Activated naive CD8-positive, alpha-beta T cell (primary cell): ENCODE data around the gene RETN.

Experiments
- H3K27ac Mint-ChIP-seq: one replicate; pipeline ENCODE4 v1.8.0; 2021; ENCODE audit warnings: mixed read lengths
- H3K27me3 Mint-ChIP-seq: one replicate; pipeline ENCODE4 v1.8.0; 2021; ENCODE audit warnings: mixed read lengths
- H3K36me3 Mint-ChIP-seq: one replicate; pipeline ENCODE4 v1.8.0; 2021; ENCODE audit warnings: mixed read lengths
- H3K4me1 Mint-ChIP-seq: one replicate; pipeline ENCODE4 v1.8.0; 2021; ENCODE audit warnings: low read depth, mixed read lengths
- H3K4me3 Mint-ChIP-seq: one replicate; pipeline ENCODE4 v1.8.0; 2021; ENCODE audit warnings: mild to moderate bottlenecking, mixed read lengths
- H3K9me3 Mint-ChIP-seq: one replicate; pipeline ENCODE4 v1.8.0; 2021; ENCODE audit warnings: low read depth, mixed read lengths

Gene RETN, protein sequence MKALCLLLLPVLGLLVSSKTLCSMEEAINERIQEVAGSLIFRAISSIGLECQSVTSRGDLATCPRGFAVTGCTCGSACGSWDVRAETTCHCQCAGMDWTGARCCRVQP

DNA sequence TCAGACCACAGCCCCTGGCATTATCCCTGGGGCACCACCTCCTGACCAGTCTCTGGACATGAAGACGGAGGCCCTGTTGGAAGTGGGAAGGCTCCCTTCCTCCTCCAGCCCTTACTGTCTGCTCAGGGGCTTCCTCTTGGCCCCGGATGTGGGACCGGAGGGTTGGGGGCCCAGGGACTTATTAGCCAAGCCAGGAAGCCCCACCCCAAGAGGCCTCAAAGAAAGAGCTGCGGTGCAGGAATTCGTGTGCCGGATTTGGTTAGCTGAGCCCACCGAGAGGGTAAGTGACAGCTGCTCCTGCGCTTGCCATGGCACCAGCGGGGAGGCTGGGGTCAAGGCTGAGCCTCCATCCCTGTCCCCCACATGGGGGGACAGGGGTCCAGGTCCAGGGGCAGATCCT lies at the start of gene RETN:
Gene RETN, plus strand, starts transcription at position 208 of the 400 bp plus-strand sequence. CDS start 278 bp downstream, outside the sequence.
- Mint-ChIP-seq H3K27ac (peak within 1 kb of the TSS; percentile 43), H3K27me3 (peaks cover 13% of the 10 kb centered on the region), H3K4me1 (peaks cover 14% of the 10 kb centered on the region), H3K36me3 (no peaks in the 10 kb centered on the region), H3K9me3 (no peaks in the 10 kb centered on the region), H3K4me3 (peak within 1 kb of the TSS; percentile 65)

DNA sequence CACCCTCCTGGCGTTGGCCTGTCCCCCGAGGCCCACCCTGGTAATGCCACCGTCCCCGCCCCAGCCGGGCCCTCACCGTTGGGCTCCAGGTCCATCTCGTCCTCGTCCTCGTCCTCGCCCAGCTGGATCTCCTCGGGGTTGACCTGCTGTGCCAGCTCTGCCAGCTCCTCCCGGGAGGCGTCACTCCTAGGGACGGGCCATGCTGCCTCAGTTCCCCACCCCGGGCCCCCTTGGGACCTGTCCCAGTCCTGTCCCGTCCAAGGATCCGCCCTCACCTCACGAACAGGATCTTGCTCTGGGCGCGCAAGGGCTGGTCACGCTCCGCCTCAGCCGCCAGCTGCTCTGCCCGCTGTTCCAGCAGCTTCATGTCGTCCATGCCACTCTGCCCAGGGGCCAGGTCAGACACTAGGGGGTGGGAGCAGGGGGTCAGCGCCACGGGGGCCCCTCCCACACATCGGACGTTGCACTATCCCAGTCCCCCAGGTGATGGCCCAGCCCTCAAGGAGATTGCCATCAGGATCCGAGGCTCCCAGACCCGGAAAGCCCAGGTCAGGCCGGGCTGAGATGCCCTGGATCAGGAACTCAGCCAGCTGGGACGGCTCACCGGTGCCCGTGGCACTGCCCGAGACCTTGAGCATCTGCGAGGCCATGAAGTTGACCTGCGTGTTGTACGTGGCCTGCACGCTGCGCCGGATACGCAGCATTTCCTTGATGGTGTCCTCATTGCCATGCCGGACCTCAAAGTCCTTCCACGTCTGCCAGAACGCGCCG lies 49.0 kb upstream of the RETN start:
- H3K36me3 Mint-ChIP-seq: peaks cover 3% of the 10 kb centered on the region

DNA sequence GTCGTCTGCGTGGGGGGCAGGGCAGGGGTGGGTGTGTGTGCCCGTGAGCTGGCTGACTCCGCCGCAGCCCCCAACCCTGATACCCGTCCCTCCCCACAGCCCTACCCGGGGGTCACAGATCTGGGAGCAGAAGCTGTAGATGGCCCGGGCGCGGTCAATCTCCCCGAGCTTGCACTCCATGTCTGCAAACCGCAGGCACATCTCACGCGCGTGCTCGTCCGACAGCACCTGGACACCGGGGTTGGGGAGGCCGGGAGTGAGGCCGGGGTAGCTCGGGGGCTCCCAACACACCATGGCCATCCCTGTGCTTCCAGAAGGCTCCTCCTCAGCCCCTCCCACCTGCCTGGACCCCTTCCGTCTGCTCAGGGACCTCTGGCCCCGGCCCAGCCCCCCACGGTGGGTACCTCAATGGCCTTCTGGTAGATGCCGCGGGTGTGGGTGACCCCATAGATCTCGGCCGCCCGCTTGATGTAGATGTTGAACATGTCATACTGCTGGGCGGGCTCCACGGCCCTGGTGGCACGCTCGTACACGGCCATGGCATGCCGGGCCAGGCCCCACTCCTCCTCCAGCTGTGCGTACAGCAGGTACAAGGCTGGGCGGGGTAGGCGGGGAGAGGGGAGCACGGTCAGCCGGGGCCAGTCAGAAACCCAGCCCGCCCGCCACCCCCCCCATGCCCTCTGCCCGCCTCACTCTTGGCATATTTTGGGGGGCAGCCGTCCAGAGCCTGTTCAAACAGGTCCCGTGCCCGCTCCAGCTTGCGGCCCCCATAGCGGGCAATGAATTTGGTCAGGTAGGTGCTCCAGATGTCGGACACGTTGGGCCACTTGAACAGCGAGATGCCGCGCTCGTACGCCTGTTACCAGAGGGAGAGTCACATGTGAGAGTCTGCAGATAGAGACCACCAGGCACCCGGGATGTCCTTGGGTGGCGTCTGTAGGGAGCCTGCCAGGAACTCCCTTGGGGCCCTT lies 48.1 kb upstream of the RETN start:
- no peaks in the 10 kb centered on the region for H3K4me1 Mint-ChIP-seq
- H3K4me3 Mint-ChIP-seq: no peak overlapping the region
- peaks cover 3% of the 10 kb centered on the region for H3K36me3 Mint-ChIP-seq
- H3K27me3 Mint-ChIP-seq: no peaks in the 10 kb centered on the region
- H3K9me3 Mint-ChIP-seq: no peaks in the 10 kb centered on the region
- no peak overlapping the region for H3K27ac Mint-ChIP-seq

More for the DNA sequence above, 49.0 kb upstream of the RETN start:
- Mint-ChIP-seq H3K4me1 (no peaks in the 10 kb centered on the region), H3K27me3 (no peaks in the 10 kb centered on the region), H3K4me3 (no peak overlapping the region), H3K27ac (no peak overlapping the region), H3K9me3 (no peaks in the 10 kb centered on the region)

DNA sequence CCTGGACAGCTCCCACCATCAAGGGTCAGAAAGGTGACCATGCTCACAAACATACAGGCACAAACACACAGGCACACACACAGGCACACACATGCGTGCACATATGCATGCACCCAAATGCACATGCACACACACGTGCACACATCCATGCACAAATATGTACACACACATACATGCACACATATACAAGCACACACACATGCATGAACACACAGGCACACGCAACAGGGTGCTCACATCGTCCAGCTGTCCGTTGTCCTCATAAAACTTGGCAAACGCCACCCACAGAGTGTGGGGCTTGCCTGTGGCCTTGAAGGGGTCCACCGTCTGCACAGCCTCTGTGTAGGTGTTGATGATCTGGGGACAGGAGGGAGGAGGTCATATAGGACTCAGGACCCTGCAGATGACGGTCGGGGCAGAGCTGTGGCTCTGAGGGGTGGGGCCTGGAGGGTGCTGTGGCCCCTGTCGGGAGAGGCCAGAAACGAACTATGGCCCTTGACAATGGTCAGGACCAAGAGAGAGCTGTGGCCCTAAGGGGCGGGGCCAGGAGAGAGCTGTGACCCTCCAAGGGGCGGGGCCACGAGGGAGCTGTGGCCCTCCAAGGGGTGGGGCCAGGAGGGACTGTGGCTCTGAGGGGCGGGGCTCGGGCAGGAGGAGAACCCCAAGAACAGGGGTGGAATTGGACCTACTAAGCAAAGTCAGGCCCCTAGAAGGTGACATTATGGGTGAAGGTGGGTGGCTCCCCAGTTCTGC lies 45.7 kb upstream of the RETN start:
- H3K4me3 Mint-ChIP-seq: no peak overlapping the region
- H3K4me1 Mint-ChIP-seq: peaks cover 8% of the 10 kb centered on the region
- H3K36me3 Mint-ChIP-seq: peaks cover 5% of the 10 kb centered on the region
- H3K9me3 Mint-ChIP-seq: no peaks in the 10 kb centered on the region
- no peaks in the 10 kb centered on the region for H3K27me3 Mint-ChIP-seq
- no peak overlapping the region for H3K27ac Mint-ChIP-seq

DNA sequence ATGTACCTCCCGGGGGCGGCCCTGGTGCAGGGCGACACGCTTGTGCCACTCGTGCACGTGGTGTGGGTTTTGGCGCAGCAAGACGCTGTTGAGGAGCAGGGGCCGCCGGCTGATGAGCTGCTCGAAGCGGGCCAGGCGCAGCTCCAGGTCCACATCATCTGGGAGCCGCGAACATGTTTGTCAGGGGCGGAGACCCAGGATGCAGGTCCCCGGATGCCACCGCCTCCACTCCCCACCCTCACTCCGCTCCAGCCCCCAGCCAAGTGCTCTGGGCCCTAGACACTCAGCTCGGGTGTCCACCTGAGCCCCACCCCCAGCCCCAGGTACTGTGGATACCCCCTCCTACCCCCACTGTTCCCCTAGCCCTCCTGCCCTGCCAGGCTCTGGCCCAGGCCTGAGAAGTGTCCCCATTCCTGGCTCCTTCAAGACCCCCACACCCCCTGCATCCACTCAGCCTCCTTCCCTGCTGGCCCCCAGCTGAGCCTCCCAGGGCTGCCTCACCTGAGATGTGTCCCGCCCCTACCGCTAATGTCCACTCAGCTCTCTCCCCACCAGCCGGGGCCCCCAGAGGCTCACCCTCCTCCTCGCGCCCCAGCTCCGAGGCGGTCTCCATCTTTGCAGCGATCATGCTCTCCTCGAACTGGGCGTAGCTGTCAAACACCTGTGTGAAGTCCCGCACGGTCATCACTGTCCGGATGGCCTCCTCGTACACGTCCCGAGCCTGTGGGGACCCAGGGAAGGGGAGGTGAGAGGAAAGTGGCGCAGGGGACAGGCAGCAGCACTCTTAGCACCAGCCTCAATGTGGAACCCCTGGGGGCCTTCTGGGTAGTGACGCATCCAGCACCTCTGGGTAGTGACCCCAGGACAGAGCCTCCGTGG lies 44.9 kb upstream of the RETN start:
- no peak overlapping the region for H3K4me3 Mint-ChIP-seq
- peaks cover 2% of the 10 kb centered on the region for H3K36me3 Mint-ChIP-seq
- no peaks in the 10 kb centered on the region for H3K9me3 Mint-ChIP-seq
- H3K4me1 Mint-ChIP-seq: peaks cover 17% of the 10 kb centered on the region
- no peak overlapping the region for H3K27ac Mint-ChIP-seq
- H3K27me3 Mint-ChIP-seq: no peaks in the 10 kb centered on the region

DNA sequence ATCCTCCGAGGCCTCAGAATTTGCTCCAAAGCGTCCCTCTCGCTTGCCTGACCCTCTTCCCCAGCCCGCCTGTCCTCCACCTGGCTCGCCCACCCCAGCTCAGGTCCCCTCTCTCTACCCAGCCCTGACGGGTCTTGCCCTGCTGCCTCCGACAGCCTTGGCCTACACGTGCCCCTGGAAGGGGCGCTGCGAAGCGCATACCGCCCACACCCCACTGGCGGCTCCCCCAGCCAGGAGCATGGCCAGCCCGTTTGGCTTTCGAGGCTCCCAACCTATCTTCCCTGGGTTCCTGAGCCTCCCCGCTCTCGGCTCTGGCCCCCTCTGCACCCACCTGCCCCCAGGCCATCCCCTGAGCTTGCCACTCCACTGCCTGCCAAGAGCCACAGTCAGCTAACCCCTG lies 44.0 kb upstream of the RETN start:
- Mint-ChIP-seq H3K36me3 (peaks cover 2% of the 10 kb centered on the region), H3K4me3 (no peak overlapping the region), H3K9me3 (no peaks in the 10 kb centered on the region), H3K27ac (no peak overlapping the region), H3K4me1 (peaks cover 25% of the 10 kb centered on the region), H3K27me3 (no peaks in the 10 kb centered on the region)

DNA sequence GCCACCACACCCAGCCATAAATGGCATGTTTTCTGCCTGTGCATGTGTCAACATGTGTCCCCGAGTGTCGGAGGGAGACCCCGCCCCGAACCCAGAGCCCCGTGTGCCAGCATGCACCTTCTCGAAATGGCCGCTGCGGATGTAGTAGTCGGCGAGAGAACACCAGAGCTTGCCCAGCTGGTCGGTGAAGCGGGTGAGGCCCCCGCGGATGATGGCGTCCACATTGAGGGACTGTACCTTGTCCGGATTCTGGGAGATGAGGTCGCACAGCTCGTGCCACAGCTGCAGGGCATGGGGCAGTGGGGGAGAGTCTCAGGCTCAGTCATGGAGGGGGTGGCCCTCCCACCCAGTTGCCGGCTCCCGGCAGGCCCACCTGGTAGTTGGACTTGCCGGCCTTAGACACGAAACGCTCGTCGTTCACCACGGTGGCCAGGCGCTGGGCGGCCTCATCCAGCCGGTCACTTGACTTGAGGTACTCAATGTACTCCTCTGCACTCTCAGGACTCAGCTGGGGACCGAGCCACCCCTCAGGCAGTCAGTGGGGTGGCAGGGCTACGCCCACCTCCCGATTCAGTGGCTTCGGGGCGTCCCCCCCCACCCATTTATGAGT lies 43.0 kb upstream of the RETN start:
- peaks cover 2% of the 10 kb centered on the region for H3K36me3 Mint-ChIP-seq
- no peak overlapping the region for H3K4me3 Mint-ChIP-seq
- H3K27me3 Mint-ChIP-seq: no peaks in the 10 kb centered on the region
- H3K27ac Mint-ChIP-seq: no peak overlapping the region
- no peaks in the 10 kb centered on the region for H3K9me3 Mint-ChIP-seq
- peaks cover 32% of the 10 kb centered on the region for H3K4me1 Mint-ChIP-seq

DNA sequence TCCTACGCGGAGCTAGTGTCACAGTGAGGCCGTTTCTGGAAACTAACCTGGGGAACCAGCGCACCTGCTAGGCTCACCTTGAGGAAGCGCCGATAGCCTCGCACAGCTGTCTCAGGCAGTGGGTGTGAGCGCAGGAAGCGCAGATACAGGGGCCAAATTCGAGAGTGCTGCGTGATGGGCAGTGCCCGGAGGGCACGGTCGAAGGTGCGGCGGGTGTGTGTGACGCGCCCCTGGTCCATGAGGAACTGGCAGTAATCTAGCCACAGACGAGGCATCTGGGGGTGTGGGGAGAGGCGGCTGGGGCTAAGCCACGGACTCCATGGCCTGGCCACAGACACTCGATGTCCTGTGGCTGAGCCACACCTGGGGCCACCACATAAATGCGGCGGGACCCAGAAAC lies 41.7 kb upstream of the RETN start:
- H3K27me3 Mint-ChIP-seq: no peaks in the 10 kb centered on the region
- peaks cover 38% of the 10 kb centered on the region for H3K4me1 Mint-ChIP-seq
- H3K9me3 Mint-ChIP-seq: no peaks in the 10 kb centered on the region
- H3K27ac Mint-ChIP-seq: no peak overlapping the region
- peaks cover 2% of the 10 kb centered on the region for H3K36me3 Mint-ChIP-seq
- peak overlapping the region; percentile 57 for H3K4me3 Mint-ChIP-seq

DNA sequence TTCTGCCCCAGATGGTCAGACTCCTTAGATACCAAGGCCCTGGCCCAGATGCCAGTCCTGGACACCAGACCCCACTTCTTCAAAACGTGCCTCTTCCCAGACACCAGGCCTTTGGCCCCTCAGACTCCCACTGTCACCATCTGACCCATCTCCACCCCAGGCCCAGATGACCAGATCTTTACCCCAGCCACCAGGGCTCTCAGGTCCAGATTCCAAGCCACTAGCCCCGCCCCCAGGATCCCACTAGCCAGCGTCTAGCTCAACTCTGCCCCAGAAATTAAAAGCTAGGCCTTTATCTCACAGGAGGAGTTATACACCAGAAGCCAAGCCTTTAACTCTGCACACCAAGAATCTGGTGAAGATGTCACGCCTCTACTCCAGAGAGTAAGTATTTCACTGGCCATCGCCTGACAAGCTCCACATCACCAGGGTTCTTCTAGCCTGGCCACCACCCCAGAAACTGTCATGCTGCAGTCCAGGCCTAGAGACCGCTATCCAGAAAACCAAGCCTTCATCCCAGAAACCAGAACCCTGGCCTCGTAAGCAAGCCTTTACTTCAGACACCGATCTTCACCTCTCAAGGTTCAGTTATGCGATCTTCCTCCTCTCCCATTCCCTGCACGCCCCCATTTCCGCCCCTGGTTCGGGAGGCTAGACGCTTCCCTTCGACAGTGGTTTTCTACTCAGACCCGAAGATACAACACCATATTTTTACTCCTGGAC lies 40.1 kb upstream of the RETN start:
- Mint-ChIP-seq H3K4me3 (peak overlapping the region; percentile 99), H3K36me3 (peaks cover 2% of the 10 kb centered on the region), H3K27ac (peak overlapping the region; percentile 99), H3K9me3 (no peaks in the 10 kb centered on the region), H3K27me3 (no peaks in the 10 kb centered on the region), H3K4me1 (peaks cover 38% of the 10 kb centered on the region)

DNA sequence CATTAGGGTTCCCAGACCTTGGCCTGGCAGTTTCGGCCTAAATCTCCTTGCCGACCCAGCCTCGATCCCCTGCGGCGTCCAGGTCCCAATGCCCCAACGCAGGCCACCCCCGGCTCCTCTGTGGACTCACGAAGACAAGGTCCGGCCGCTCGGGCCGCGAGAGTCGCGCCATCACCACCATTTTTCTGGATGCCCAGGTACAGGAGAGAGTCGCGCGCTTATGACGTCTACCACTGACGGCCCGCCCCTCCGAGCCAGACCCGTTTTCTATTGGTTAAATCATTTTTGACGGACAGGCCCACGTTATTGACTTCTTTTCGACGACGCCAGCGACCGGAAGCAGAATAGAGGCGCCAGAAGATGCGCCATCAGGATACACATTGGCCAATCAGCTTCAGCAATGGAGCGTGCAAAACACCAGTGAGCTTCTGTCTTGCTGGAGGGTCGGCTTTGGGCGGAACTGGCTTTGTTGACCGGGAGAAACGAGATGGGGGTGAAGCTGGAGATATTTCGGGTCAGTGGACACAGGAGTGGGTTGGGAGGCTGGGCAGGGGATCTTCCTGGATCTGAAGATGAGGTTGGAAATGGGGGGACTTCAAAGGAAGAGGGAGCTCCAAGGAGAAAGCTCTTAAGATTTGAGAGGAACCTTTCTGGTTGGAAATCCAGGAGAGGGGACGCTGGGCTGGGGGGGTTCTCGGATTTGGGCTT lies 39.3 kb upstream of the RETN start, which contains the start of the genes PET100 and XAB2:
Gene PET100, plus strand, starts transcription at position 447 of the 708 bp plus-strand sequence. Its CDS starts 41 bp downstream, at position 488.
Gene XAB2, minus strand, starts transcription at position 199 of the 708 bp plus-strand sequence. Its CDS starts 18 bp downstream, at position 181.
- Mint-ChIP-seq H3K36me3 (peaks cover 2% of the 10 kb centered on the region), H3K27me3 (no peaks in the 10 kb centered on the region), H3K4me3 (peak within 1 kb of the TSS; percentile 99), H3K27ac (peak within 1 kb of the TSS; percentile 99), H3K9me3 (no peaks in the 10 kb centered on the region), H3K4me1 (peaks cover 38% of the 10 kb centered on the region)

DNA sequence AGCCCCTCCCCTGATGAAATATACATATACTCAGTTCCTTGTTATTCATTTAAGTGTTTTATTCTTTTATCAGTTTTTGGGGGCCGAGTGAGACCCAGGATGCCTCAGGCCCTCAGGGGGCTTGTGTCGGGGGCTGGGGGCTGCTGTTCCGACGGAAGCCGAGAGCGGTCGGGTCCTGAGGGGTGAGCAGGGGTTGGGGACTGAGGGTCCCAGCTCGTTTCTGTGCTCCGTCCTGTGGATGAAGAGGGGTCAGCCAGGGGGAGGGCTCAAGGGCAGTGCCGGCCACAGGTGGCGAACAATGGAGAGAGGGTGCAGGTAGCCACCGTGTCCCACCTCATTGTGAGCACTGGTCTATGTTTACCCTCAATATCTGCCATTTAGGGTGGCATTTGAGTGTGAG lies 37.3 kb upstream of the RETN start:
- Mint-ChIP-seq H3K27me3 (no peaks in the 10 kb centered on the region), H3K9me3 (no peaks in the 10 kb centered on the region), H3K36me3 (peaks cover 2% of the 10 kb centered on the region), H3K4me1 (peaks cover 47% of the 10 kb centered on the region), H3K4me3 (peak overlapping the region; percentile 63), H3K27ac (no peak overlapping the region)
